ENCODE results near the gene VPS18.
"Not testable (repeated sequence)": the region's sequence is repeated elsewhere in the genome, so short reads cannot be mapped to it uniquely, and the experiment has no call there.

VPS18 gene

GRCh38 chr15:40857601-40858341 lies 36.5 kb upstream of the VPS18 start:
- Histone ChIP-seq H3K4me1 (ENCODE audit: insufficient read depth, low read length) (no peaks in the 10 kb centered on the region), H3K9me3 (ENCODE audit: control insufficient read depth, insufficient read depth, low read length) (no peaks in the 10 kb centered on the region), H3K9ac (ENCODE audit: low read depth, low read length) (no peak overlapping the region), H3K36me3 (ENCODE audit: insufficient read depth, low read length) (no peaks in the 10 kb centered on the region)

DNA sequence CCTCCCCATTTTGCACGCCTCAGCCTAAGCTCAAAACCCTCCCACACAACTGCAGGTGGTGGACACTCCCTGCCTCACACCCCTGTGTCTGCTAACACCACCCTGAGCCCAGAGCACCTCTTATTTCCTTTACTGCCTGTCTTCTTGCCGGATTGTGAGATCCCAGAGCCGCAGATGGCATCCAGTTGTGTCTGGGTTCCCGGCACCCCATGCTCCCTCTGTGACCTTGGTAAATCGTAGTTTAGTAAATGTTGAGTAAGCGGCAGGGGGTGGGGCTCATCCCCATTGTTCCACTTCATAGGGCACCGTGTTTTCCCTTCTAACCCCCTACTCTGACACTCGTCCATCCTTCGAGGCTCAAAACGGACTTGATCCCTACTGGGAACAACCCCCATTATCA lies 35.5 kb upstream of the VPS18 start:
- Histone ChIP-seq H3K4me1 (ENCODE audit: insufficient read depth, low read length) (no peaks in the 10 kb centered on the region), H3K36me3 (ENCODE audit: insufficient read depth, low read length) (no peaks in the 10 kb centered on the region), H3K9ac (ENCODE audit: low read depth, low read length) (no peak overlapping the region), H3K9me3 (ENCODE audit: control insufficient read depth, insufficient read depth, low read length) (no peaks in the 10 kb centered on the region)

DNA sequence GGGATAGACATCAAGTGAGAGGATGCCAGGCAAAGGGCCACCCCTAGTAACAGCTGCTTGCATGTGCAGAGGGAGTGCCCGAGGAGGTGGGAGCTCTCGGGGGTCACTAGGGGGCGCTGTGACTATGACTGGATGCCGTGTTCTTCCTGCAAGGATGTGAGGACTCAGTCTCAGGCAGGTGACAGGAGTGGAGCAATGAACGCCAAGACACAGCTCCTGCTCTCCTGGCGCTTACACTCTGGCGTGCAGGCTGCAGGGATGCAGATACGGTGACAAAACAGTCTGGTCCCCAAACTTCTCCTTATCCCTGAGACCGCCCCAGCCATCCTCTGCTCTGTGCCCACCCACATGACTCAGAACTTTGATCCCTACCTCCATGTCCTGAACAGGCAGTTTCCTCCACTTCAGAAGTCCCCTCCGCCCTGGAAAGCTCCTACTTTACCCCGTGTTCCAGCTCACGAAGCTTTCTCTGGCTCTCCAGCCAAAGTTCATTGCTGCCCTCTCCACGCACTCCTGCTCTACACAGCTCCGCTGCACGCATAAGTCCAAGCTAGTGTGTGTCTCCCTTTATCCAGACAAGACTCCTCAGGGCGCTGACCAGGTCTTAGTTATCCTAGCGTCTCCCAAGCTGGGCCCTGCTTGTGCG lies 34.9 kb upstream of the VPS18 start:
- Histone ChIP-seq H3K4me1 (ENCODE audit: insufficient read depth, low read length) (no peaks in the 10 kb centered on the region), H3K9ac (ENCODE audit: low read depth, low read length) (no peak overlapping the region), H3K9me3 (ENCODE audit: control insufficient read depth, insufficient read depth, low read length) (no peaks in the 10 kb centered on the region), H3K36me3 (ENCODE audit: insufficient read depth, low read length) (no peaks in the 10 kb centered on the region)

- H3K9me3 ChIP-seq (ENCODE audit: control insufficient read depth, insufficient read depth, low read length); H3K9ac ChIP-seq (ENCODE audit: low read depth, low read length); H3K4me1 ChIP-seq (ENCODE audit: insufficient read depth, low read length); H3K36me3 ChIP-seq (ENCODE audit: insufficient read depth, low read length): not testable (repeated sequence)
Measured at GRCh38 chr15:40861147-40861546, 33.1 kb upstream of the VPS18 start.

DNA sequence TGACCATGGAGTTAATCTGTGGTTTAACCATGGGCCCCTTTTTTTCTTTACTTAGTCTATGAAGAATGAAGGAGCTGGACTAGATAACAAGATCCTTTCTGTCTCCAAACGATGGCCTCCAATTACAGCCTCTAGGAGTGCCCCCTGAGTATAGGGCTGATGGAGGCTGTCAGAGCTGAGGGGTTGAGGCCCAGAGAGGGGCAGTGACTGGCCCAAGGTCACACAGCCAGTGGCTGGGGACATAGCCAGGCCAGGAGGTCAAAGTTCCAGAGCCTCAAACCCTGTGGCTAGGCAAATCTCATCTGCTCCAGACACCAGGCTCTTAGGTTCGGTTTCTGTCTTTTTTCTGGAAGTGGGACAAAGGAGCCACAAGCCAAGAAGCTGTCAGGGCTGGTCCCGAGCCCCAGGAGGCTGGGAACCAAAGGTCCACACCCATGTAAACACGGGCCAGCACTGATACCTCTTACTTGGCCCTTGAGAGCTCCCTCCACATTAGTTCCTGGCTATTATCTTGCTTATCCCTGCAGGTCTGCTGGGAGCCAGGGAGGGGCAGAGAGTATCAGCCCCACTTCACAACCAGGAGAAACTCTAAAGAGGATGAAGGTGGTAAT lies 30.5 kb upstream of the VPS18 start:
- H3K9ac ChIP-seq (ENCODE audit: low read depth, low read length): no peak overlapping the region
- H3K4me1 ChIP-seq (ENCODE audit: insufficient read depth, low read length): no peaks in the 10 kb centered on the region

DNA sequence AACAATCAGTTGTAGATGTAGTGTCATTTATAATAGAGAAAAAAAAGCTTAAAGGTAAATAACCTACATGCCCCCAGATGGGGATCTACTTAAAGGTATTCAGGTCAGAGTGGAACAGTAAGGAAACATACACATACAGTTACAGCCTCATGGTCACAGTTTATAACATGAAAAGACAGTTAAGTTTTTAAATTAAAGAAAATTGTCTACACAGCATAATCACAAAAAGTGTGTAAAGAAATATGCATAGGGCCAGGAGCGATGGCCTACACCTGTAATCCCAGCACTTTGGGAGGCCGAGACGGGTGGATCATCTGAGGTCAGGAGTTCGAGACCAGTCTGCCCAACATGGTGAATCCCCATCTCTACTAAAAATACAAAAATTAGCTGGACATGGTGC lies 27.1 kb upstream of the VPS18 start:
- Histone ChIP-seq H3K9me3 (ENCODE audit: control insufficient read depth, insufficient read depth, low read length) (no peaks in the 10 kb centered on the region), H3K4me1 (ENCODE audit: insufficient read depth, low read length) (peaks cover 6% of the 10 kb centered on the region; the same call in 1 of the 2 replicates), H3K36me3 (ENCODE audit: insufficient read depth, low read length) (no peaks in the 10 kb centered on the region), H3K9ac (ENCODE audit: low read depth, low read length) (no peak overlapping the region)

More for the DNA sequence above, 30.5 kb upstream of the VPS18 start:
- H3K36me3 ChIP-seq (ENCODE audit: insufficient read depth, low read length): no peaks in the 10 kb centered on the region
- H3K9me3 ChIP-seq (ENCODE audit: control insufficient read depth, insufficient read depth, low read length): no peaks in the 10 kb centered on the region

- no peaks in the 10 kb centered on the region for H3K36me3 ChIP-seq (ENCODE audit: insufficient read depth, low read length)
- H3K9me3 ChIP-seq (ENCODE audit: control insufficient read depth, insufficient read depth, low read length): no peaks in the 10 kb centered on the region
- no peak overlapping the region for H3K9ac ChIP-seq (ENCODE audit: low read depth, low read length)
- H3K4me1 ChIP-seq (ENCODE audit: insufficient read depth, low read length): peaks cover 9% of the 10 kb centered on the region; the same call in 1 of the 2 replicates
Measured at GRCh38 chr15:40869686-40870085, 24.6 kb upstream of the VPS18 start.

DNA sequence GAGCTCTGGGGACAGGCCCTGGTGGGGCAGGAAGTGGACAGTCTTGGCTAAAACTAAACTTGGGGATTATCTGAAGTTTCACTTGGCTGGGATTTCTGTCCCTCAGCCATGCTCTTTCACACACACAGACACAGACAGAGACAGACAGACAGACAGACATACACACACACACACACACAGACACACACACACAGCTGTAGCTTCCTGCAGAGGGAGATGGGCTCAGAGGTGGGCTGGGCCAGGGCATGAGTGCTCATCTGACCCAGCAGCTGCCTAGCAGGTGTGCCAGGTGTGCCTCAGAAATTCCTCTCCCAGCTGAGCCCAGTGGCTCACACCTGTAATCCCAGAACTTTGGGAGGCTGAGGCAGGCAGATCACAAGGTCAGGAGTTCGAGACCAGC lies 23.5 kb upstream of the VPS18 start:
- Histone ChIP-seq H3K4me1 (ENCODE audit: insufficient read depth, low read length) (peaks cover 9% of the 10 kb centered on the region; the same call in 1 of the 2 replicates), H3K36me3 (ENCODE audit: insufficient read depth, low read length) (no peaks in the 10 kb centered on the region), H3K9ac (ENCODE audit: low read depth, low read length) (no peak overlapping the region), H3K9me3 (ENCODE audit: control insufficient read depth, insufficient read depth, low read length) (no peaks in the 10 kb centered on the region)

DNA sequence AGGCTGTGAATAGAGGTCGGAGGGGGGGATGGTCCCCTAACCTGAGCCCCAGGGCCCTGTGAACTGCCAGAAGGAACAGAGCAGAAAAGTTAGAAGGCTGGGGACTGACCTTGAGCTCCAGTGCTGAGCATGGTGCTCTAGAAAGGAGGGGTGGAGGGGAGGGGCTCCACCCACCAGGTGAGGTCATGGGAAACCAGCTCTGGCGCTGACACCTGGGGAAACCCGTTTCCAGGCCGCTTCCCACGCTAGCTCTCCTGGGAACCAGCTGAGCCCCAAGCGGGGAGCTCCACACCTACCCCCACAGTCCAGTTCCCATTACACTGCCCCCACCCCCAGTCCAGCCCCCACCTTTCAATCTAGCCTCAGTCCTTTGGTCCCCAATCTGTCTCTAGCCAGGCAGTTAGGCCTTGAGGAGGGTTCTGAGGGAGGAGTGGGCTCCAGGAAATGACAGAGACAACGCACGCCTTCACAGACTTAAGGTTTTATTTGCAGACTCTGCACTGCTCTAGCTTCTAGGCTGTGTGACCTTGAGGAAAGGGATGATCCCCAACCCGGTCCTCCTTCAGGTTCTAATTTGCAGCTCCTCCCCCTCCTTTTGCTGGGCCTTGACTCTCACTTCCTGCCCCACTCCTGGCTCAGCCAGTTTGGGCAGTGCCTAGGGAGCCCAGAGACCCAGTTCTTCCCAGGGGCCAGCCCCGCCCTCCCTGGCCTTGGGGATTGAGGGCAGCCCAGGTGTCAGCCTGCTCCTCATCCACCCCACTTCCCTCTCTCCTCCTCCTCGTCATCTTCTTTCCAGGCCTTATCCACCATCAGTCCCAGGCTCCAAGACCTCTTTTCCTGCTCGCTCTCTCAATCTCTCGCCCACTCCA lies 22.3 kb upstream of the VPS18 start:
- H3K9ac ChIP-seq (ENCODE audit: low read depth, low read length): no peak overlapping the region
- no peaks in the 10 kb centered on the region for H3K9me3 ChIP-seq (ENCODE audit: control insufficient read depth, insufficient read depth, low read length)
- H3K4me1 ChIP-seq (ENCODE audit: insufficient read depth, low read length): peaks cover 9% of the 10 kb centered on the region; the same call in 1 of the 2 replicates
- no peaks in the 10 kb centered on the region for H3K36me3 ChIP-seq (ENCODE audit: insufficient read depth, low read length)

DNA sequence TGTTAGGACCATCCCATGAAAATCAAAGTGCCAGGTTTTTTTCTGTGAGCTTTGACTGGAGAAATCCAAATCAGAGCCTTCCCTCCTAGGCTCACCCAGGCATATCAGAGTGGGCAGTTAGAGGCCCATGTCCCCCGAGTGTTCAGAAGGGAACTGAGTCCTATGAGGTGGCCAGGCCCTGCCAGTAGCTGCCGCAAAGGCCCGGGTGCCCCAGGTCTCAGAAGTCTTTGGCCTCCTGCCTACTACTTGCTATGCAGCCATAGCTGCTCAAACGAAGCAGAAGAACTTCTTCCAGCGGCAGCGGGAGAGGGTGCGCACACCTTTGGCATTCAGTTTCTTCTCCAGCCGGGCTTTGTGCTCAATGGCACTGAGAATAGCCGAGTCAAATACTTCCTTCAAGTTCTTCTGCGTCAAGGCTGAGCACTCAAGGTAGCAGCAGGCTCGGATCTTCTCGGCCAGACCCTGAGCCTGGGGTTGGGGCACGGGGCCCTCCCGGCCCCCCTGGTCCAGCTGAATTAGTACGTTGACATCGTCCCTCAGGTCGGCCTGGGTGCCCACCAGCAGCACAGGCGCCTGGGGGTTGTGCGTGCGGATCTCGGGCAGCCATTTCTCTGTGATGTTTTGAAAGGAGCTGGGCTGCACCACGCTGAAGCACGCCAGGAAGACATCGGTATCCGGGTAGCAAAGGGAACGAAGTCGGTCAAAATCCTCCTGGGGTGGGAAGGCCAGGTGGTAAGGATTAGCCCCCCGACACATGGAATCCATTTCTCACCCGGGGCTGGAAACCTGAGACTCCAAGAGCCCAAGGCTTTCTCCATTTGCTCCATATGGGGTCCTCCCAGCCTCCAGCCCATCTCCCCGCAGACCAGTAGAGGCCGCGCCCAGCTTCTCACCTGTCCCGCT lies 21.2 kb upstream of the VPS18 start:
- no peaks in the 10 kb centered on the region for H3K9me3 ChIP-seq (ENCODE audit: control insufficient read depth, insufficient read depth, low read length)
- peaks cover 9% of the 10 kb centered on the region; the same call in 1 of the 2 replicates for H3K4me1 ChIP-seq (ENCODE audit: insufficient read depth, low read length)
- H3K36me3 ChIP-seq (ENCODE audit: insufficient read depth, low read length): no peaks in the 10 kb centered on the region
- peak overlapping the region; percentile 64; the same call in 1 of the 2 replicates for H3K9ac ChIP-seq (ENCODE audit: low read depth, low read length)

DNA sequence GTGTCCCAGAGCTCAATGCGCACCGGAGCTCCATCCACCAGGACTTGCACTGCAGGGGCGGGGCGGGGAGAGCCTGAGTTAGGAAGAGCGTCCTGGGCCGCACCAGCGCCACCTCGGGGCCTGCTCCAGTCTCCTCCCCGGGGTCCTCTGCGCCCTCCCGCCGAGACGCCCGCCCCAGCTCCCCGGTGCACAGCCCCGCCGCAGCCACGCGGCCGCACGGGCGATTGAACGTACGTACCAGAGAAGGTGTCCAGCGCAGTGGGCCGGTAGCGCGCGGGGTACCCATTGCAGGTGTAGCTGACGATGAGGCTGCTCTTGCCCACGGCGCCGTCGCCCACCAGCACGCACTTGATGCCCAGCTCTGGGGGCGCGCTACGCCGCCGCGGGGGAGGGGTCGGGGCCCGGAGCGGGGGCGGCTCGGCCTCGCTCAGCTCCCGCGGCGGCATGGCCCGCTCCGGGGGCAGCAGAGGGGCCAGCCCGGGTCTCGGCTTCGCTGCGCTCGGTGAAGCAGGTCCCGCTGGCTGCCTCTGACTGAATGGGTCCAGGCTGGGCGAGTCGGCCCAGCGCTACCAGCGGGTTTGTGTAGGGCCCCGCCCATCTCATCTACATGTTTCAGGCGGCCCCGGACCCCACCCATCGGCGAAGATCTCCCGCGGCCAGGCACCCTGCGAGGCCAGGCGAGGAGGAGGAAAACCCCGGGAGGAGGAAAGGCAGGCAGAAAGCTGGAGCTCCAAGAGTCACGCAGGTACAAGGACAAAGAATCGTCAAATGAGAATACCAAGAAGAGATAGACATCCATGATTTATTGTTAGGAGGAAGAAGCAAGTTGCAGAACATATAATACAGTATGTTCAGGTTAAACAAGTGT lies 20.3 kb upstream of the VPS18 start, which contains the start of gene RHOV:
Gene RHOV (minus strand): TSS at position 541 of the 868 bp plus-strand sequence. CDS start 95 bp downstream, at position 446.
- Histone ChIP-seq H3K4me1 (ENCODE audit: insufficient read depth, low read length) (peaks cover 9% of the 10 kb centered on the region), H3K9me3 (ENCODE audit: control insufficient read depth, insufficient read depth, low read length) (no peaks in the 10 kb centered on the region), H3K9ac (ENCODE audit: low read depth, low read length) (peak within 1 kb of the TSS; percentile 64; the same call in 1 of the 2 replicates), H3K36me3 (ENCODE audit: insufficient read depth, low read length) (no peaks in the 10 kb centered on the region)

DNA sequence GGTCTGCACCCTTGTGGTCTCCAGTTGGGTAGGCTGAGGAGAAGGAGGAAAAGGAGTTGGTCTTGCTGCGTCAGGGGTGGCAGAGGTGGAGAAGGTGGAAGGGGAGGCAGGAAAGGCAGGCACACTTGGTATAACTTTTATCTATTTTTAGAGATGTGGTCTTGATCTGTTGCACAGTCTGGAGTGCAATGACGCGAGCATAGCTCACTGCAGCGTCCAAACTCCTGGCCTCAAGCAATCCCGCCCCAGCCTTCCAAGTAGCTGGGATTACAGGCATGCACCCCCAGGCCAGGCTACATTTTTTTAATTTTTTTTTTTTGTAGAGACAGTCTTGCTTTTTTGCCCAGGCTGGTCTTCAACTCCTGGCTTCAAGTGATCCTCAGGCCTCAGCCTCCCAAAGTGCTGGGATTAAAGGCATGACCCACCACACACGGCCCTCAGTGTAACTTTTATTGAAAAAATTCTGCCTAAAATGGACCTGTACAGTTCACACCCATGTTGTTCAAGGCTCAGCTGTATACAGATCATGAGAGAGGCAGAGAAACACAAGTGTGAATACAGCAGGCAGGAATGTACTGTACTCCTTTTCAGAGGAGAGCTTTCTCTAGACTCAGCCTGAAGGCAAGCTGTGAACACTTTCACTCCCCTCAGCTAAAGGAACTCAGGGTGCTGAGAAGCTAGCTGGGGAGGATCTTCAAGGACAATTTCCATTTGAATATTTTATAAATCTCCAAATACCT lies 18.1 kb upstream of the VPS18 start:
- Histone ChIP-seq H3K9ac (ENCODE audit: low read depth, low read length) (no peak overlapping the region), H3K4me1 (ENCODE audit: insufficient read depth, low read length) (peaks cover 8% of the 10 kb centered on the region), H3K36me3 (ENCODE audit: insufficient read depth, low read length) (no peaks in the 10 kb centered on the region), H3K9me3 (ENCODE audit: control insufficient read depth, insufficient read depth, low read length) (no peaks in the 10 kb centered on the region)
